ENCODE measurements around the gene TSPAN14. TPM values are rescaled to one million over a fixed set of nuclear protein-coding genes. Genes with fewer than 3 reads are reported as not detected.

The TSPAN14 gene
- polyA plus RNA-seq, 3 donors from 2014 or later = 141 to 363 (median 226) TPM

GRCh38 chr10:80485076-80485945, 31.2 kb downstream of the TSPAN14 start:
- Mint-ChIP-seq H3K4me1 (peaks cover 96 to 100% of the 10 kb centered on the region in 2 donors), H3K27me3 (ENCODE audit: low read depth in 3 of 3) (peaks cover 8 to 30% (median 16%) of the 10 kb centered on the region in 3 donors), H3K27ac (peak overlapping the region; percentile 79 to 98 (median 94)), H3K9me3 (no peaks in the 10 kb centered on the region), H3K4me3 (peak overlapping the region; percentile 81 to 86 (median 84)), H3K36me3 (peaks cover 9 to 13% (median 13%) of the 10 kb centered on the region in 3 donors)
- DNase-seq = no peak

GRCh38 chr10:80485946-80486764, 32.0 kb downstream of the TSPAN14 start:
- Mint-ChIP-seq H3K27me3 (ENCODE audit: low read depth in 3 of 3) (peaks cover 8 to 30% (median 16%) of the 10 kb centered on the region in 3 donors), H3K27ac (peak overlapping the region; percentile 79 to 98 (median 94)), H3K36me3 (peaks cover 13 to 15% (median 14%) of the 10 kb centered on the region in 3 donors), H3K4me3 (peak overlapping the region; percentile 81 to 86 (median 84)), H3K4me1 (peaks cover 98 to 100% of the 10 kb centered on the region in 2 donors), H3K9me3 (no peaks in the 10 kb centered on the region)
- DNase-seq = no peak

- Mint-ChIP-seq H3K9me3 (no peaks in the 10 kb centered on the region), H3K4me3 (peak overlapping the region; percentile 81 to 86 (median 84)), H3K36me3 (peaks cover 16 to 18% (median 18%) of the 10 kb centered on the region in 3 donors), H3K27ac (peak overlapping the region; percentile 79 to 98 (median 94)), H3K27me3 (ENCODE audit: low read depth in 3 of 3) (peaks cover 8 to 28% (median 16%) of the 10 kb centered on the region in 3 donors), H3K4me1 (peaks cover 98 to 100% of the 10 kb centered on the region in 2 donors)
- no peak for DNase-seq
These were observed 32.8 kb downstream of the TSPAN14 start for GRCh38 chr10:80486785-80487420.

- Mint-ChIP-seq H3K4me3 (peak overlapping the region; percentile 81 to 86 (median 84)), H3K27ac (peak overlapping the region; percentile 79 to 98 (median 94)), H3K9me3 (no peaks in the 10 kb centered on the region), H3K4me1 (peaks cover 99 to 100% of the 10 kb centered on the region in 2 donors), H3K36me3 (peaks cover 18 to 20% (median 18%) of the 10 kb centered on the region in 3 donors), H3K27me3 (ENCODE audit: low read depth in 3 of 3) (peaks cover 8 to 23% (median 16%) of the 10 kb centered on the region in 3 donors)
- DNase-seq = no peak
These were observed 33.3 kb downstream of the TSPAN14 start for GRCh38 chr10:80487421-80487785.

GRCh38 chr10:80487791-80488538, 33.9 kb downstream of the TSPAN14 start:
- Mint-ChIP-seq H3K9me3 (no peaks in the 10 kb centered on the region), H3K27ac (peak overlapping the region; percentile 79 to 98 (median 94))

GRCh38 chr10:80488539-80489066, 34.5 kb downstream of the TSPAN14 start:
- Mint-ChIP-seq H3K36me3 (peaks cover 18 to 26% (median 24%) of the 10 kb centered on the region in 3 donors), H3K9me3 (no peaks in the 10 kb centered on the region), H3K27ac (peak overlapping the region; percentile 79 to 98 (median 94)), H3K27me3 (ENCODE audit: low read depth in 3 of 3) (peaks cover 8 to 23% (median 16%) of the 10 kb centered on the region in 3 donors), H3K4me3 (peak overlapping the region; percentile 81 to 86 (median 84)), H3K4me1 (peaks cover 99 to 100% of the 10 kb centered on the region in 2 donors)
- DNase-seq = no peak

More at GRCh38 chr10:80487791-80488538, 33.9 kb downstream of the TSPAN14 start:
- Mint-ChIP-seq H3K27me3 (ENCODE audit: low read depth in 3 of 3) (peaks cover 8 to 23% (median 16%) of the 10 kb centered on the region in 3 donors), H3K36me3 (peaks cover 18 to 23% (median 21%) of the 10 kb centered on the region in 3 donors), H3K4me1 (peaks cover 99 to 100% of the 10 kb centered on the region in 2 donors), H3K4me3 (peak overlapping the region; percentile 81 to 86 (median 84))
- DNase-seq = peak; percentile 87 to 91 (median 90)

GRCh38 chr10:80489371-80490112, 35.4 kb downstream of the TSPAN14 start:
- no peak for DNase-seq
- Mint-ChIP-seq H3K4me3 (peak overlapping the region; percentile 81 to 86 (median 84)), H3K4me1 (peaks cover 100% of the 10 kb centered on the region in 2 donors), H3K27me3 (ENCODE audit: low read depth in 3 of 3) (peaks cover 8 to 21% (median 14%) of the 10 kb centered on the region in 3 donors), H3K9me3 (no peaks in the 10 kb centered on the region), H3K27ac (peak overlapping the region; percentile 79 to 98 (median 94)), H3K36me3 (peaks cover 18 to 31% (median 24%) of the 10 kb centered on the region in 3 donors)

- Mint-ChIP-seq H3K9me3 (peaks cover 0 to 2% (median under 1%) of the 10 kb centered on the region in 6 donors), H3K4me3 (peak overlapping the region; percentile 55 to 76 (median 63)), H3K4me1 (peaks cover 100% of the 10 kb centered on the region in 2 donors), H3K36me3 (peaks cover 22 to 46% (median 31%) of the 10 kb centered on the region in 3 donors), H3K27ac (peak overlapping the region; percentile 79 to 98 (median 94)), H3K27me3 (ENCODE audit: low read depth in 3 of 3) (peaks cover 7 to 15% (median 11%) of the 10 kb centered on the region in 3 donors)
- DNase-seq = no peak
These were observed 37.4 kb downstream of the TSPAN14 start for GRCh38 chr10:80491251-80492102.

- Mint-ChIP-seq H3K9me3 (peaks cover 0 to 6% (median 1%) of the 10 kb centered on the region in 6 donors), H3K4me1 (peaks cover 100% of the 10 kb centered on the region in 2 donors), H3K27me3 (ENCODE audit: low read depth in 3 of 3) (peaks cover 1 to 7% (median 3%) of the 10 kb centered on the region in 3 donors), H3K4me3 (peak overlapping the region; percentile 58 to 81 (median 70)), H3K36me3 (peaks cover 29 to 57% (median 37%) of the 10 kb centered on the region in 3 donors), H3K27ac (peak overlapping the region; percentile 79 to 94 (median 88))
- DNase-seq = no peak
These were observed 38.9 kb downstream of the TSPAN14 start for GRCh38 chr10:80492848-80493521.

- no peak for DNase-seq
- Mint-ChIP-seq H3K4me1 (peaks cover 100% of the 10 kb centered on the region in 2 donors), H3K9me3 (peaks cover 0 to 6% (median 1%) of the 10 kb centered on the region in 6 donors), H3K36me3 (peaks cover 29 to 57% (median 37%) of the 10 kb centered on the region in 3 donors), H3K27me3 (ENCODE audit: low read depth in 3 of 3) (peaks cover 0 to 5% (median 2%) of the 10 kb centered on the region in 3 donors), H3K27ac (peak overlapping the region; percentile 79 to 94 (median 88)), H3K4me3 (peak overlapping the region; percentile 58 to 81 (median 70))
These were observed 39.5 kb downstream of the TSPAN14 start for GRCh38 chr10:80493522-80494051.

All from immature natural killer cell (primary cell).